Endothelial cell (in vitro differentiated cells): ENCODE data around the gene HSD11B2. TPM values are rescaled to one million over a fixed set of nuclear protein-coding genes. Genes with fewer than 3 reads are reported as not detected.

ENCODE experiments used
- DNase-seq: peaks from one replicate; pipeline ENCODE4 v3.0.0; 2021; ENCODE audit warnings: low spot score
- H3K27ac Mint-ChIP-seq: one replicate; pipeline ENCODE4 v1.8.0; 2021; ENCODE audit warnings: mixed read lengths, inconsistent platforms; ENCODE audit not compliant: unreplicated experiment
- H3K27me3 Mint-ChIP-seq: one replicate; pipeline ENCODE4 v1.8.0; 2021; ENCODE audit warnings: mild to moderate bottlenecking, moderate library complexity, mixed read lengths, inconsistent platforms; ENCODE audit not compliant: unreplicated experiment
- H3K36me3 Mint-ChIP-seq: one replicate; pipeline ENCODE4 v1.8.0; 2021; ENCODE audit warnings: mild to moderate bottlenecking, low read depth, mixed read lengths, inconsistent platforms; ENCODE audit not compliant: unreplicated experiment
- H3K4me1 Mint-ChIP-seq: one replicate; pipeline ENCODE4 v1.8.0; 2021; ENCODE audit warnings: mild to moderate bottlenecking, mixed read lengths, inconsistent platforms; ENCODE audit not compliant: unreplicated experiment
- H3K4me3 Mint-ChIP-seq: one replicate; pipeline ENCODE4 v1.8.0; 2021; ENCODE audit warnings: mild to moderate bottlenecking, mixed read lengths, inconsistent platforms; ENCODE audit not compliant: unreplicated experiment
- H3K9me3 Mint-ChIP-seq: one replicate; pipeline ENCODE4 v1.8.0; 2021; ENCODE audit warnings: mixed read lengths, inconsistent platforms; ENCODE audit not compliant: unreplicated experiment
- total RNA-seq: library from RNA; stranded (reverse); fragmentation: NEBNext Ultra II Directional; extraction: Animal tissue kit (Norgen Biotek cat#: 25700); gene quantifications from one replicate; pipeline ENCODE4 v1.2.1, GENCODE V29; 2021; ENCODE audit not compliant: unreplicated experiment
- TF ChIP-seq, protein P1 (sequence below): fragments of 200-600 bp; sonication (generic); IDR thresholded peaks from one replicate; pipeline ENCODE4 v1.5.0; 2021; ENCODE audit warnings: antibody characterized with exemption; ENCODE audit not compliant: unreplicated experiment

Gene HSD11B2
- total RNA-seq, 1 donor from 2014 or later = 3.3 TPM

DNA sequence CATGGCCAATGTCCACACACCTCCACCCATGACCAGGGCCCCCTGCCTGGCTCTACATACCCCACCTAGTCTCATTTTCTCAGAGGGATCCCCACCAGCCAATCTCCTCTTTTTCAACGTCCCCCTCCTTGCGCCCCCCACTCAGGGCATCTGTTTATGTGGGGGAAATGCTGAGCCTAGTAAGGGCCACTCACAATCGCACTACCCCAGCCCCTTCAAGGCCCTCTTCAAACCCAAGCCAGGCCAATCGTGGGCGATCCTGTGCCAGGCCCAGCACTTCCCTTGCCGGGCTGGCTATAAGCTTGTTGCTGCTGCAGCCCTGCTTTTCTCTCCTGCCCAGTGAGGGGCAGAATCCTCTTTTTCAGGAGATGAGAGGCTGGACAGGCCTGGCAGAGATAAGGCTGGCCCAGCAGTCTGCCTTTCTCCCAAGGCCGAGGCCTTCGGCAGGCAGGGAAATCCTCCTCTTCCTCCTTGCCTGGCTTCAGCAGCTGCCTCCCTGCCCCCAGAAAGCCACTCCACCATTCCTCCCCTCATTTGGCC is 16.1 kb downstream of the HSD11B2 start:
- H3K27ac Mint-ChIP-seq = peak overlapping the region; percentile 10
- H3K4me1 Mint-ChIP-seq = peaks cover 17% of the 10 kb centered on the region
- no peak for DNase-seq
- peaks cover 18% of the 10 kb centered on the region for H3K36me3 Mint-ChIP-seq
- TF ChIP-seq, protein P1, sequence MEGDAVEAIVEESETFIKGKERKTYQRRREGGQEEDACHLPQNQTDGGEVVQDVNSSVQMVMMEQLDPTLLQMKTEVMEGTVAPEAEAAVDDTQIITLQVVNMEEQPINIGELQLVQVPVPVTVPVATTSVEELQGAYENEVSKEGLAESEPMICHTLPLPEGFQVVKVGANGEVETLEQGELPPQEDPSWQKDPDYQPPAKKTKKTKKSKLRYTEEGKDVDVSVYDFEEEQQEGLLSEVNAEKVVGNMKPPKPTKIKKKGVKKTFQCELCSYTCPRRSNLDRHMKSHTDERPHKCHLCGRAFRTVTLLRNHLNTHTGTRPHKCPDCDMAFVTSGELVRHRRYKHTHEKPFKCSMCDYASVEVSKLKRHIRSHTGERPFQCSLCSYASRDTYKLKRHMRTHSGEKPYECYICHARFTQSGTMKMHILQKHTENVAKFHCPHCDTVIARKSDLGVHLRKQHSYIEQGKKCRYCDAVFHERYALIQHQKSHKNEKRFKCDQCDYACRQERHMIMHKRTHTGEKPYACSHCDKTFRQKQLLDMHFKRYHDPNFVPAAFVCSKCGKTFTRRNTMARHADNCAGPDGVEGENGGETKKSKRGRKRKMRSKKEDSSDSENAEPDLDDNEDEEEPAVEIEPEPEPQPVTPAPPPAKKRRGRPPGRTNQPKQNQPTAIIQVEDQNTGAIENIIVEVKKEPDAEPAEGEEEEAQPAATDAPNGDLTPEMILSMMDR = no peak
- H3K4me3 Mint-ChIP-seq = no peak overlapping the region
- no peaks in the 10 kb centered on the region for H3K9me3 Mint-ChIP-seq
- H3K27me3 Mint-ChIP-seq = peaks cover 22% of the 10 kb centered on the region

DNA sequence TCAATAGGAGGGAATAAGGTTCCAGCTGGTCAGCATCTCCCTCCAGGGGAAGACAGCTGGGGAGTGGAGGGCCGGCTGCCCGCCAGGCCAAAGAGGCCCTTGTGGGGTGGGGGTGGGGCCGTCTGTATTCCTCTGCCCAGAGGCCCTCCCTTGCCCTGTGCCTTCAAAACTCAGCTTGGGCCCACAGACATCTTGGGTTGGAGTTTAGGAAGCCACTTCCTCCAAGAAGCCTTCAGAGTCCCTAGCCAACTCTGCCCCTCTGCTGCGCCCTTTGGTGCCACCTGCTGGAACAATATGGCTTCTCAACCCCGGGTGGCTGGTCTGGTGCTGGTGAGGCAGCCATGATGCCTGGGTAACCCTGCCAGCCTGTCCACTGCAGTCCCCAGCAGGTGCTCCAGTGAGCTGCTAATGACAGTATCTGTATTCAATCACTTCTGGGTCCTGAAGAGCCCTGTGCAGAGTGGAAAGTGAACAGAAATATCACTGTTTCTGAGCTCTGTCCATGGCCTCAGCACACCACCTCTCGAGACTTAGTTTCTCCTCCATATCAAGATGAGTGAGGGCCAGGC is 16.7 kb downstream of the HSD11B2 start:
- Mint-ChIP-seq H3K4me3 (no peak overlapping the region), H3K4me1 (peaks cover 17% of the 10 kb centered on the region), H3K36me3 (peaks cover 17% of the 10 kb centered on the region), H3K27ac (no peak overlapping the region), H3K27me3 (peaks cover 22% of the 10 kb centered on the region), H3K9me3 (no peaks in the 10 kb centered on the region)
- DNase-seq = peak; percentile 45
- TF ChIP-seq, protein P1 = peak; percentile 28

- peaks cover 14% of the 10 kb centered on the region for H3K4me1 Mint-ChIP-seq
- no peak for DNase-seq
- TF ChIP-seq, protein P1 = no peak
- H3K4me3 Mint-ChIP-seq = no peak overlapping the region
- H3K27ac Mint-ChIP-seq = no peak overlapping the region
- no peaks in the 10 kb centered on the region for H3K9me3 Mint-ChIP-seq
- H3K27me3 Mint-ChIP-seq = peaks cover 22% of the 10 kb centered on the region
- H3K36me3 Mint-ChIP-seq = peaks cover 17% of the 10 kb centered on the region
These were observed 17.7 kb downstream of the HSD11B2 start for GRCh38 chr16:67448580-67448979.

DNA sequence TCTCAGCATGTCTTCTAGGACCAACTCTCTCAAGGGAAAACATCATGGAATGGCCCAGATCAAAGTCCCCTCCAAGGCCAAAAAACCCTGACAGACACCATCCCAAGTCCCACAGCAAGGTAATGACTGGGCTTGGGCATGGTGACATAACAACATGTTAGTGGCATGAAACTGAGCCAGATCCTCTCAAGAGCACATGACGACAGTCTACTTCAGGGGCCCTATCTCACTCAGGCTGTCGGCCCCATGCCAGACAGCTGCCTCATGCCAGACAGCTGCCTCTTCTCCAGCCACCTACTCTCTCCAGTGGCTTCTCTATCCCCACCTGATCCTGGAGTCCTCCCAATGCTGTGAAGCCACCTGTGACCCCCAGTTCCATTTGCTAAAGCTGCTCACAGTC is 18.4 kb downstream of the HSD11B2 start:
- TF ChIP-seq, protein P1 = no peak
- H3K36me3 Mint-ChIP-seq = peaks cover 17% of the 10 kb centered on the region
- H3K27me3 Mint-ChIP-seq = peaks cover 25% of the 10 kb centered on the region
- H3K4me3 Mint-ChIP-seq = peak overlapping the region; percentile 11
- no peaks in the 10 kb centered on the region for H3K9me3 Mint-ChIP-seq
- peaks cover 15% of the 10 kb centered on the region for H3K4me1 Mint-ChIP-seq
- no peak overlapping the region for H3K27ac Mint-ChIP-seq
- no peak for DNase-seq

DNA sequence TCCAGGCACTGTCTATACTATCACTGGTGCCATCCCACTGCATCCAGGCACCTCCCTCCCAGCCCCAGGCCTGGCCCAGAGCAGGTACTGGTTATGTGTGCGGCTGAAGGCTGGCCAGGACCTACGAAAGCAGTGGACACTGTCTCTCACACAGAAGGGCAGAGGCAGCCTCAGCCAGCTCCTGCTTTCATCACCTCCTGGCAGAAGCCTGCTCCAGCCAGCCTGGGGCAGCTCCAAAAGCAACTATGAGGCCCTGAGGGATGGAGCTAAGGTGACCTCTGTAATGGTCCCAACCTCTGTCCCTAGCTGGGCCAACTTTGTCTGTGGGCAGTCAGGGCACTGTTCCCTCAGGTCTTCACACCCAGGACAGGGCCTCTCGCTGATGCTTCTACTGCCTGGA is 18.8 kb downstream of the HSD11B2 start:
- H3K27me3 Mint-ChIP-seq = peaks cover 24% of the 10 kb centered on the region
- H3K36me3 Mint-ChIP-seq = peaks cover 17% of the 10 kb centered on the region
- peak overlapping the region; percentile 11 for H3K4me3 Mint-ChIP-seq
- no peak for DNase-seq
- no peak overlapping the region for H3K27ac Mint-ChIP-seq
- peaks cover 17% of the 10 kb centered on the region for H3K4me1 Mint-ChIP-seq
- H3K9me3 Mint-ChIP-seq = no peaks in the 10 kb centered on the region
- TF ChIP-seq, protein P1 = no peak
